Mesenchymal stem cell (in vitro differentiated cells and primary cell): ENCODE measurements around the gene TAPT1.
A peak's percentile ranks its signal among the peaks of the same experiment; 100 is the strongest.

Source experiments
- DNase-seq: peaks from one replicate; pipeline ENCODE4 v3.0.0-alpha.2; 2013
- H2AFZ ChIP-seq: one replicate; pipeline ENCODE4 v1.6.1; 2013; ENCODE audit warnings: low read depth, mild to moderate bottlenecking, control low read depth, inconsistent platforms, low read length, moderate library complexity
- H2AK5ac ChIP-seq: 2 replicates; pipeline ENCODE4 v1.6.1; 2013; ENCODE audit warnings: low read length, moderate library complexity, mild to moderate bottlenecking, inconsistent platforms; ENCODE audit not compliant: severe bottlenecking
- H2BK120ac ChIP-seq: one replicate; pipeline ENCODE4 v1.6.1; 2013; ENCODE audit warnings: low read depth, mild to moderate bottlenecking, inconsistent platforms, low read length, moderate library complexity
- H2BK12ac ChIP-seq, 2 experiments: one replicate each; pipeline ENCODE4 v1.6.1; 2013; ENCODE audit warnings: inconsistent platforms in 2 of 2, low read length in 2 of 2, mild to moderate bottlenecking in 2 of 2, moderate library complexity in 2 of 2, control low read depth in 1 of 2
- H2BK15ac ChIP-seq: one replicate; pipeline ENCODE4 v1.6.1; 2013; ENCODE audit warnings: mild to moderate bottlenecking, low read depth, inconsistent platforms; ENCODE audit not compliant: poor library complexity, severe bottlenecking
- H2BK5ac ChIP-seq: 2 replicates; pipeline ENCODE4 v1.6.1; 2013; ENCODE audit warnings: low read depth, mild to moderate bottlenecking, low read length, control low read depth, inconsistent platforms; ENCODE audit not compliant: poor library complexity, severe bottlenecking
- H3K14ac ChIP-seq, 2 experiments: one replicate each; pipeline ENCODE4 v1.6.1; 2013; ENCODE audit warnings: inconsistent platforms in 2 of 2, low read length in 2 of 2, control low read depth in 1 of 2, mild to moderate bottlenecking in 1 of 2, moderate library complexity in 1 of 2
- H3K18ac ChIP-seq, 2 experiments: one replicate each; pipeline ENCODE4 v1.6.1; 2013; ENCODE audit warnings: inconsistent platforms in 2 of 2, low read length in 2 of 2, control low read depth in 1 of 2, low read depth in 1 of 2, mild to moderate bottlenecking in 1 of 2
- H3K23ac ChIP-seq, 2 experiments: one replicate each; pipeline ENCODE4 v1.6.1; 2013; ENCODE audit warnings: inconsistent platforms in 2 of 2, low read length in 2 of 2, mild to moderate bottlenecking in 2 of 2, moderate library complexity in 2 of 2, control low read depth in 1 of 2
- H3K27ac ChIP-seq: 2 replicates; pipeline ENCODE4 v1.5.1; 2013; ENCODE audit warnings: mild to moderate bottlenecking, moderate library complexity, low read length, control low read depth, inconsistent platforms; ENCODE audit not compliant: poor library complexity, severe bottlenecking
- H3K27me3 ChIP-seq, 2 experiments: 2 replicates each; pipeline versions ENCODE4 v1.6.1 to v1.7.0; 2013; ENCODE audit warnings: low read length in 2 of 2, mild to moderate bottlenecking in 2 of 2, moderate library complexity in 2 of 2, control low read depth in 1 of 2, inconsistent platforms in 1 of 2; ENCODE audit not compliant: control insufficient read depth in 1 of 2, insufficient read depth in 1 of 2
- H3K36me3 ChIP-seq, 2 experiments: 2 replicates each; pipeline versions ENCODE4 v1.6.1 to v1.7.0; 2013; ENCODE audit warnings: low read length in 2 of 2, control low read depth in 1 of 2, inconsistent platforms in 1 of 2, low read depth in 1 of 2, mild to moderate bottlenecking in 1 of 2; ENCODE audit not compliant: insufficient read depth in 2 of 2, control insufficient read depth in 1 of 2
- H3K4ac ChIP-seq, 2 experiments: one replicate each; pipeline ENCODE4 v1.6.1; 2013; ENCODE audit warnings: inconsistent platforms in 2 of 2, low read length in 2 of 2, mild to moderate bottlenecking in 2 of 2, moderate library complexity in 2 of 2, control low read depth in 1 of 2, low read depth in 1 of 2
- H3K4me1 ChIP-seq: 2 replicates; pipeline ENCODE4 v1.6.1; 2013; ENCODE audit warnings: low read depth, low read length, control low read depth; ENCODE audit not compliant: control insufficient read depth, insufficient read depth
- H3K4me2 ChIP-seq: 2 replicates; pipeline ENCODE4 v1.6.1; 2013; ENCODE audit warnings: low read length, mild to moderate bottlenecking, inconsistent platforms; ENCODE audit not compliant: poor library complexity, severe bottlenecking
- H3K4me3 ChIP-seq, 2 experiments: 2 replicates each; pipeline versions ENCODE4 v1.5.1 to v1.7.0; 2013; ENCODE audit warnings: low read length in 2 of 2, mild to moderate bottlenecking in 2 of 2, control low read depth in 1 of 2, low read depth in 1 of 2; ENCODE audit not compliant: insufficient read depth in 1 of 2
- H3K79me1 ChIP-seq: replicated peaks from 2 replicates; pipeline ENCODE4 v1.6.1; 2013; ENCODE audit warnings: mild to moderate bottlenecking, control low read depth, low read length, inconsistent platforms; ENCODE audit not compliant: poor library complexity, severe bottlenecking
- H3K9ac ChIP-seq: 2 replicates; pipeline ENCODE4 v1.7.0; 2013; ENCODE audit warnings: mild to moderate bottlenecking, low read length, moderate library complexity
- H3K9me3 ChIP-seq: 2 replicates; pipeline ENCODE4 v1.7.0; 2013; ENCODE audit warnings: mild to moderate bottlenecking, low read length; ENCODE audit not compliant: control insufficient read depth
- H4K8ac ChIP-seq: one replicate; pipeline ENCODE4 v1.6.1; 2013; ENCODE audit warnings: inconsistent platforms, mild to moderate bottlenecking, low read length, moderate library complexity
- H4K91ac ChIP-seq: one replicate; pipeline ENCODE4 v1.6.1; 2013; ENCODE audit warnings: mild to moderate bottlenecking, low read length, inconsistent platforms
- WGBS: methylation state at CpG from one replicate; pipeline ENCODE4 v1.1.7; 2013; ENCODE audit warnings: mixed read lengths; 5-methylcytosine and 5-hydroxymethylcytosine counted together

TAPT1 gene

DNA sequence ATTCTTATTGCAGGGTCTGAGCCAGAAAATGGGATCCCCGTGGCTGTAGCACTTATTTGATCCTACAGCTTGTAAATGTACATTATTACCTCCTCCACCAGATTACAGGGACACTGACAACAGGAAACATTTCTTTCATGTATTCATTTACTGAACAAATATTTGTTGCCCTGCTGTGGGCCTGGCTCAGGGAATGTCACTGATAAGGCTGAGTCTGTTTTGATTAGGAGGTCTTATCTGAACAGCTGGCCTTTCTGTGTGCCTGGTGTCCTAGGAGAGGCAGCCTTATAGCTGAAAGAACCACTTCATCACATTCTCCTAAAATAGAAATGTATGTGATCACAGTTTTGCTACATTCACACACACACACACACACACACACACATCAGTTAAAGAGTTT is 96.9 kb downstream of the TAPT1 start:
- H3K4ac ChIP-seq = no peak overlapping the region
- no peak overlapping the region for H2BK15ac ChIP-seq
- peaks cover 2% of the 10 kb centered on the region for H3K4me1 ChIP-seq
- no peak overlapping the region for H3K23ac ChIP-seq
- no peak overlapping the region for H3K4me3 ChIP-seq
- no peak overlapping the region for H3K14ac ChIP-seq
- H2BK5ac ChIP-seq = no peak overlapping the region
- no peak overlapping the region for H3K27ac ChIP-seq
- no peak overlapping the region for H4K91ac ChIP-seq
- H3K4me2 ChIP-seq = no peak overlapping the region
- no peak for DNase-seq
- H3K27me3 ChIP-seq = peaks cover 0 to 29% of the 10 kb centered on the region in 2 experiments
- 0% methylated on average over 1 of the region's 1 CpG for WGBS
- no peak overlapping the region for H2AK5ac ChIP-seq
- H3K9ac ChIP-seq = no peak overlapping the region
- no peaks in the 10 kb centered on the region for H3K9me3 ChIP-seq
- no peak overlapping the region for H2AFZ ChIP-seq
- H3K18ac ChIP-seq = no peak overlapping the region
- no peak overlapping the region for H4K8ac ChIP-seq
- H3K79me1 ChIP-seq = no peaks in the 10 kb centered on the region
- no peak overlapping the region for H2BK120ac ChIP-seq
- no peaks in the 10 kb centered on the region for H3K36me3 ChIP-seq
- no peak overlapping the region for H2BK12ac ChIP-seq

- H2BK12ac ChIP-seq = no peak overlapping the region
- no peak overlapping the region for H3K27ac ChIP-seq
- peaks cover 21 to 45% of the 10 kb centered on the region in 2 experiments for H3K27me3 ChIP-seq
- H2AFZ ChIP-seq = no peak overlapping the region
- no peak overlapping the region for H3K4ac ChIP-seq
- H4K91ac ChIP-seq = no peak overlapping the region
- H3K4me3 ChIP-seq = no peak overlapping the region
- H2BK15ac ChIP-seq = no peak overlapping the region
- no peaks in the 10 kb centered on the region for H3K9me3 ChIP-seq
- no peak overlapping the region for H2AK5ac ChIP-seq
- no peak overlapping the region for H3K9ac ChIP-seq
- no peaks in the 10 kb centered on the region for H3K79me1 ChIP-seq
- H3K4me2 ChIP-seq = no peak overlapping the region
- no peak overlapping the region for H2BK5ac ChIP-seq
- H2BK120ac ChIP-seq = no peak overlapping the region
- WGBS = 90% methylated on average over 1 of the region's 1 CpG
- H3K14ac ChIP-seq = no peak overlapping the region
- peaks cover 2% of the 10 kb centered on the region for H3K4me1 ChIP-seq
- H4K8ac ChIP-seq = no peak overlapping the region
- no peak overlapping the region for H3K23ac ChIP-seq
- H3K36me3 ChIP-seq = no peaks in the 10 kb centered on the region
- H3K18ac ChIP-seq = no peak overlapping the region
- no peak for DNase-seq
These were observed 99.6 kb downstream of the TAPT1 start for GRCh38 chr4:16126714-16127113.

DNA sequence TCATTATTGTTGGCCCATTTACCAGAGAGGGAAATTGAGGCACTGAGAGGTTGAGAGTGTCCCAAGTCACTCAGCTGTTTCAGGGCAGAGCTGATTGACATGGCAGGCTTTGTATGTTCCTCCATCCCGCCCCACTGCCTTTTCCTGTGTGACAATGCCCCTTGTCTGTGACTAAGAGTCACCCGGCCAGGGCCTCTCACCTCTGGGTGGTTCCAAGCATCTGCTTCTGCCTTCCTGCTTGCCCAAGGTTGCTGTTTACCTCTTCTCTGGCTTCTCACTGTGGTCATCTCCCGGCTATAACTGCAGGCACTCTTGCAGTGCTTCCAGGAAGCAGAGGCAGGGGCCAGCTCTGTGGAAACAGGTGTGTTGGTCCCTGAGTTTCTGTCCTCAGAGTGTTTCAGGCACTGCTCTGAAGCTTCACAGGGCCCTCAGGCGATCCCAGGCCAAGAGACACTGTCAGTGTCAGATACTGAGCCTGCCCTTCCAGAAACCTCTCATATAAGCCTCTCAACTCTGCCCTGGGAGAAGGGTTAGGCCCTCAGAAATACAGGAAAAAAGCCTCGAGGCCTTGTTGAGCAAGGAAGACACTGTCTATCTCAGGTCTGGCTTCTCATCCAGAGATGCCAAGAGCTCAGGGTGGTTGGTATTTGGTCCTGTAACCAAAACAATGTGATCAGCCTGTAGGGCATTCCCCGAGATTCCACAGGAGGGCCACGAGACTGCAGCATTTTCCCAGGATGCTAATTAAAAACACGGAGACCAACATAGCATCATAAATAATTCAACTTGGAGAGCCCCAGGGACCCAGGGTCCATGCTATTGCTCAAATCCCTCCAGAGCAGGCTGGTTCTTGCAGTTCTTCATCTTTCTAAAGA is 100.5 kb downstream of the TAPT1 start:
- Histone ChIP-seq H3K14ac (peak overlapping the region in 1 of 2 experiments; percentile 64), H3K27ac (no peak overlapping the region), H3K79me1 (no peaks in the 10 kb centered on the region), H4K91ac (no peak overlapping the region), H2BK120ac (no peak overlapping the region), H4K8ac (no peak overlapping the region), H2AFZ (no peak overlapping the region), H2BK15ac (no peak overlapping the region), H3K4me3 (no peak overlapping the region), H3K4ac (no peak overlapping the region), H3K9ac (no peak overlapping the region), H3K18ac (no peak overlapping the region), H3K4me1 (peaks cover 2% of the 10 kb centered on the region), H3K27me3 (peaks cover 21 to 53% of the 10 kb centered on the region in 2 experiments), H3K36me3 (no peaks in the 10 kb centered on the region), H2BK5ac (no peak overlapping the region), H2BK12ac (no peak overlapping the region), H2AK5ac (no peak overlapping the region), H3K23ac (no peak overlapping the region), H3K9me3 (no peaks in the 10 kb centered on the region), H3K4me2 (no peak overlapping the region)
- no peak for DNase-seq
- WGBS = 78% methylated on average over 8 of the region's 8 CpGs

DNA sequence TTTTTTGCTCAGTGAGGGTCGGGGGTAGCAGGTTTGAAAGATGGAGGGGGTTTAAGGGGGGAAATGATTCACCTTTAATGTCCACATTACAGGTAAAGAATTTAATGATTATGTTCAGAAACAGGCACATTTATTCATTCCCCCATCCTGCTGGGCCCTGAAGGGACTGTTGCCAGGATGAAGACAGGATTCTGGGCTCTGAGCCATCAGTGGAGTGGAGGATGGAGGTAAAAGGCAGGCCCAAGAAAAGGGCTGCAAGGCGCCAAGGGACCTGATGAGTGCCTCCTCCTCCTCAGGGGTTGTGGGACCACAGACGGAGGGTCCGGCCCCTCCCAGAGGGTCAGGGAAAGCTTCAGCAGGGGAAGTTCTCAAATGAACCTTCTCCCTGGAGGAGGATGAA is 102.0 kb downstream of the TAPT1 start:
- H2BK15ac ChIP-seq = no peak overlapping the region
- no peak overlapping the region for H4K8ac ChIP-seq
- H4K91ac ChIP-seq = no peak overlapping the region
- no peak overlapping the region for H3K23ac ChIP-seq
- peaks cover 2% of the 10 kb centered on the region for H3K4me1 ChIP-seq
- H2AFZ ChIP-seq = no peak overlapping the region
- no peaks in the 10 kb centered on the region for H3K9me3 ChIP-seq
- H3K4me2 ChIP-seq = no peak overlapping the region
- no peak overlapping the region for H3K27ac ChIP-seq
- H2BK120ac ChIP-seq = no peak overlapping the region
- no peak overlapping the region for H3K4me3 ChIP-seq
- no peaks in the 10 kb centered on the region for H3K79me1 ChIP-seq
- no peak overlapping the region for H3K14ac ChIP-seq
- H3K4ac ChIP-seq = no peak overlapping the region
- H2BK5ac ChIP-seq = no peak overlapping the region
- no peak overlapping the region for H3K9ac ChIP-seq
- no peak overlapping the region for H2AK5ac ChIP-seq
- H3K18ac ChIP-seq = no peak overlapping the region
- 100% methylated on average over 3 of the region's 4 CpGs for WGBS
- peaks cover 33 to 68% of the 10 kb centered on the region in 2 experiments for H3K27me3 ChIP-seq
- H2BK12ac ChIP-seq = no peak overlapping the region
- DNase-seq = no peak
- H3K36me3 ChIP-seq = no peaks in the 10 kb centered on the region
